Astrocyte of the cerebellum (primary cell): ENCODE results near the gene ABTB2.

ENCODE experiments used
- DNase-seq: peaks from one replicate; pipeline ENCODE4 v3.0.0-alpha.2; 2011; ENCODE audit warnings: low read depth
- H3K4me3 ChIP-seq: 2 replicates; pipeline ENCODE4 v1.5.1; 2011; ENCODE audit warnings: mild to moderate bottlenecking, low read depth, low read length, moderate library complexity
- CTCF ChIP-seq: IDR thresholded peaks from 2 replicates; pipeline ENCODE4 v1.5.1; 2012; ENCODE audit warnings: low read length, low read depth, moderate library complexity, mild to moderate bottlenecking; ENCODE audit errors: missing control alignments
- in situ Hi-C: cut with HindIII; loops from 2 replicates; pipeline ENCODE4 v1.10.0; 2017; ENCODE audit warnings: low sequenced_read_pairs

Gene ABTB2

GRCh38 chr11:34381775-34382174, 24.0 kb upstream of the ABTB2 start:
- in situ Hi-C loops = no loop called here
- no peak for DNase-seq
- TF ChIP-seq CTCF = no peak
- H3K4me3 ChIP-seq = no peak overlapping the region

DNA sequence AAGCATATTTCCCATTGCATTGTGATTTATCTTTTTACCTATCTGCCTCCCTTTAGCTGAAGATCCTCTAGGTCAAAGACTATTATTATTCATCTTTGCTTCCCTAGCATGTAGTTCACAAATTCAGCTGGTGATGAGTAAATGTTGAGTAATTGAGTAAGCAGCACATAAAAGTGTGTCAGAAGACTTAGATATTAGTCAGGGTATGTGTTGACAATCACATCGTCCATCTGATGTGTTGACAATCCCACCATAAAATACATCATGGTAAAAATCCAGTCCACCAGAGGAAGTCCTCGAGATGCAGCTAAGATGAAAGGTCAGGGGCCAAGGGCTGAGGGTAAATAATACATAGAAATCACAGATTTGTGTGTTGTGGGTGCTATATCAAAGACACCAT, 22.9 kb upstream of the ABTB2 start:
- H3K4me3 ChIP-seq = no peak overlapping the region
- no peak for DNase-seq
- no peak for TF ChIP-seq CTCF
- in situ Hi-C loops = no loop called here

DNA sequence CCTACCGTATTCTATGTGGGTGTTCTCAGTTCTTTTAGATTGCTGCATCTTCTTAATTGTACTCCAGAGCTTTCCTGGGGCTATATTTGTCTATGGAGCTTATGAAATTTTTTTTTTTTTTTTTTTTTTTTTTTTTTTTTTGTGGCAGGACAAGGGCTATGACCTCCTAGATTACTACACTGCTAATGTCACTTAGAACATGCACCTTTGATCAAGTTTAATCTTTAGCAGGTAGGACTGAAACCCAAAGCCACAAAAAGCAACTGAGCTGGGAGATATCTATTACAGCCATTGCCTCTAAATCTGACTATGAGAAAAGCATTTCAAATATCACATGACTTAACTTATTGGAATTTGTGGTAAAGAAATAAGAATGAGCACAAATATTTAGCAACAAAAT, 21.7 kb upstream of the ABTB2 start:
- DNase-seq = no peak
- no peak for TF ChIP-seq CTCF
- H3K4me3 ChIP-seq = no peak overlapping the region
- in situ Hi-C loops = no loop called here

DNA sequence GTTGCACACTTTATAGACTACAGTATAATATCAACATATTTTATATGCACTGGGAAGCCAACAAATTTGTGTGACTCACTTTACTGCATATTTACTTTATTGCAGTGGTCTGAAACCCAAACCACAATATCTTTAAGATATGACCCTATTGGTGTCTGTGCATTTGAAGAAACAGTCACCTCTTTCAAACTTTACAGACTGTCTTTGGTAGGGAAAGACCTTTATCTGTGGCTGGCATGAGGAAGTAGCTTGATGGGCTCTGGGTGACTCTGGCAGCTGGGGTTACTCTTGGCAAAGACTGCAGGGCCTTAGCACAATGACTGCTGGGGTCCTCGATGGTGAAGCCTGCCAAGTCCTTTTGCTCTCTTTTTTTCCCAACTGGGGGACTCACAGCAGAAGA, 21.3 kb upstream of the ABTB2 start:
- in situ Hi-C loops = no loop called here
- no peak for TF ChIP-seq CTCF
- no peak for DNase-seq
- H3K4me3 ChIP-seq = no peak overlapping the region

DNA sequence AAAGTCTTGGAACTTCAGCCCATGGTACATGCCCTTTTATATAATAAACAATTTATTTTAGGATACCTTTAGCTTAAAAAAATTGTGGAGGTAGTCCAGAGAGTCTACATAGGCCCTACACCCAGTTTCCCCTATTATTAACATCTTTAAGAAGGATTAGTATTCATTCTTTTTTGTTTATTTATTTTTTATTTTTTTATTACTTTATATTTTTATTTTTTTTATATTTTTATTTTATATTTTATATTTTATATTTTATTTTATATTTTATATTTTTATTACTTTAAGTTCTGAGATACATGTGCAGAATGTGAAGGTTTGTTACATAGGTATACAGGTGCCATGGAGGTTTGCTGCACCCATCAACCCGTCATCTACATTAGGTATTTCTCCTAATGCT, 15.9 kb upstream of the ABTB2 start:
- H3K4me3 ChIP-seq = no peak overlapping the region
- no peak for TF ChIP-seq CTCF
- DNase-seq = no peak
- in situ Hi-C loops = no loop called here

- peak; percentile 11 for TF ChIP-seq CTCF
- H3K4me3 ChIP-seq = no peak overlapping the region
- in situ Hi-C loops = no loop called here
- DNase-seq = no peak
Observed at GRCh38 chr11:34366522-34366921, 8.7 kb upstream of the ABTB2 start.

GRCh38 chr11:34364102-34364501, 6.3 kb upstream of the ABTB2 start:
- H3K4me3 ChIP-seq = no peak overlapping the region
- peak; percentile 68 for DNase-seq
- TF ChIP-seq CTCF = no peak
- in situ Hi-C loops = no loop called here
